Measurements from ENCODE around the gene USP34.

The USP34 gene

GRCh38 chr2:61356958-61357350, 113.9 kb downstream of the USP34 start:
- TF ChIP-seq, protein P1, sequence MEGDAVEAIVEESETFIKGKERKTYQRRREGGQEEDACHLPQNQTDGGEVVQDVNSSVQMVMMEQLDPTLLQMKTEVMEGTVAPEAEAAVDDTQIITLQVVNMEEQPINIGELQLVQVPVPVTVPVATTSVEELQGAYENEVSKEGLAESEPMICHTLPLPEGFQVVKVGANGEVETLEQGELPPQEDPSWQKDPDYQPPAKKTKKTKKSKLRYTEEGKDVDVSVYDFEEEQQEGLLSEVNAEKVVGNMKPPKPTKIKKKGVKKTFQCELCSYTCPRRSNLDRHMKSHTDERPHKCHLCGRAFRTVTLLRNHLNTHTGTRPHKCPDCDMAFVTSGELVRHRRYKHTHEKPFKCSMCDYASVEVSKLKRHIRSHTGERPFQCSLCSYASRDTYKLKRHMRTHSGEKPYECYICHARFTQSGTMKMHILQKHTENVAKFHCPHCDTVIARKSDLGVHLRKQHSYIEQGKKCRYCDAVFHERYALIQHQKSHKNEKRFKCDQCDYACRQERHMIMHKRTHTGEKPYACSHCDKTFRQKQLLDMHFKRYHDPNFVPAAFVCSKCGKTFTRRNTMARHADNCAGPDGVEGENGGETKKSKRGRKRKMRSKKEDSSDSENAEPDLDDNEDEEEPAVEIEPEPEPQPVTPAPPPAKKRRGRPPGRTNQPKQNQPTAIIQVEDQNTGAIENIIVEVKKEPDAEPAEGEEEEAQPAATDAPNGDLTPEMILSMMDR (IDR thresholded peaks at IDR 0.05; ENCODE audit: low read depth, low read length): no peak
- no peaks in the 10 kb centered on the region for H3K27me3 ChIP-seq (ENCODE audit: insufficient read depth, low read depth, severe bottlenecking)
- no peak overlapping the region for H3K27ac ChIP-seq
- no peak overlapping the region for H3K4me3 ChIP-seq (ENCODE audit: low read depth, low read length)
- H3K36me3 ChIP-seq: peaks cover 18% of the 10 kb centered on the region
- H3K9me3 ChIP-seq (ENCODE audit: severe bottlenecking): no peaks in the 10 kb centered on the region
- DNase-seq: no peak

GRCh38 chr2:61356261-61356957, 114.5 kb downstream of the USP34 start:
- no peaks in the 10 kb centered on the region for H3K9me3 ChIP-seq (ENCODE audit: severe bottlenecking)
- no peak for DNase-seq
- no peaks in the 10 kb centered on the region for H3K27me3 ChIP-seq (ENCODE audit: insufficient read depth, low read depth, severe bottlenecking)
- no peak overlapping the region for H3K27ac ChIP-seq
- TF ChIP-seq, protein P1 (IDR thresholded peaks at IDR 0.05; ENCODE audit: low read depth, low read length): no peak
- H3K36me3 ChIP-seq: peaks cover 16% of the 10 kb centered on the region
- no peak overlapping the region for H3K4me3 ChIP-seq (ENCODE audit: low read depth, low read length)

DNA sequence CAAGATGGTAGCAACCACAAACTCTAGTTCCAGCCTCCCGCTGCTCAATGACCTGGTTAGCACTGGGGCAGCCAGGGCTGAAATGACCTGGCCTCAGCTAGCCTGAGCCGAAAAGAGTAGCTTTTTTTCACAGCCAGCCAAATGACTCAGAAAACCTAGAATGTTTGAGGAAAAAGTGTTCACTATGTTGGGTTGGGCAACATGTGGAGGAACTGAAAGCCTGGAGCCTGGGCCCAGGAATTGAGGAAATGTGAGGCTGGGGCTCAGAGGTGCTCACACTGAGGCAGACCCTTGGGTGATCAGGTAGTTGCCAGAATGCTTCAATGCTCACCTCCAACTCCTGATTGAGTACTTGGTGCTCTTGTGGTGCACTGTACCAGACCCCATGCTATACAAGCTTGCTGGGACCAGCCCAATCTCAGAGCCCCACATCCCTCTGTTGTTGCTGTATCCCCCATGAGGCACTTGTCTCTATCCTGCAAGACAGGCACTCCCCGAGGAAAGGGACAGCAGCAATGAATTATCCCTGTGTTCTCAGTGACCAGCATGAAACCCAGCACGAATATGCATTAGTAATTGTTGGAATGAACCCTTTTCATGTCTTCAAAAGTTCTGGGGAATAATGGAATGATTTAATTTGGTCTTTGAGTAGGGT, 116.2 kb downstream of the USP34 start:
- Histone ChIP-seq H3K36me3 (peaks cover 26% of the 10 kb centered on the region), H3K9me3 (ENCODE audit: severe bottlenecking) (no peaks in the 10 kb centered on the region)

DNA sequence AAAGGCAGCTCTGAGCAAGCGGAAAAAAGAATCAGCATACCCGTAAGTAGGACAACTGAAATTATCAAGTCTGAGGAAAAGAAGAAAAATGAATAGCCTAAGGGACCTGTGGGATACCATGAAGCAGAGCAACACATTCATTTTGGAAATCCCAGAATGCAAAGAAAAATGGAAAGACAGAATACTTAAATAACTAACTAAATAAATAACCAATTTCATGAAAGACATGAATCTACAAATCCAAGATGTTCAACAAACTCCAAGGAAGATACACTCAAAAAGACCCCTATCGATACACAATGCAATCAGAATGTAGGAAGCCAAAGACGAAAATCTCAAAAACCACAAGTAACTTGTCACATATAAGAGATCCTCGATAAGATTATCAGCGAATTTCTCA, 117.0 kb downstream of the USP34 start:
- no peak for DNase-seq
- H3K4me3 ChIP-seq (ENCODE audit: low read depth, low read length): no peak overlapping the region
- H3K27ac ChIP-seq: no peak overlapping the region
- H3K36me3 ChIP-seq: peaks cover 33% of the 10 kb centered on the region
- no peaks in the 10 kb centered on the region for H3K27me3 ChIP-seq (ENCODE audit: insufficient read depth, low read depth, severe bottlenecking)
- H3K9me3 ChIP-seq (ENCODE audit: severe bottlenecking): no peaks in the 10 kb centered on the region
- TF ChIP-seq, protein P1 (IDR thresholded peaks at IDR 0.05; ENCODE audit: low read depth, low read length): no peak

More for the DNA sequence above, 116.2 kb downstream of the USP34 start:
- no peak for DNase-seq
- Histone ChIP-seq H3K27me3 (ENCODE audit: insufficient read depth, low read depth, severe bottlenecking) (no peaks in the 10 kb centered on the region), H3K27ac (no peak overlapping the region), H3K4me3 (ENCODE audit: low read depth, low read length) (no peak overlapping the region)
- TF ChIP-seq, protein P1 (IDR thresholded peaks at IDR 0.05; ENCODE audit: low read depth, low read length): no peak

DNA sequence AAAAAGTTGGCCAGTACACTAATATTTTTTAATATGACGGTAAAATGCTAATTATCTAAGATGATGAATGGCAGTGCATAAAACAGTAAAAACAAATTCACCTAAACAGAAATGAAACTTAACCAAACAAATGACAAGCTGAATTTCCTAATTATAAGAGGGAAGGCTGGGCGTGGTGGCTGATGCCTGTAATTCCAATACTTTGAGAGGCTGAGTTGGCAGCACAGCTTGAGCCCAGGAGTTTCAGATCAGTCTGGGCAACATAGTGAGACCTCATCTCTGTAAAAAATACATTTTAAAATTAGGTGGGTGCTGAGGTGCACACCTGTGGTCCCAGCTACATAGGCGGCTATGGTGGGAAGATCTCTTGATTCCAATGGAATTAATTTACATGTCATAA, 120.1 kb downstream of the USP34 start:
- no peak for DNase-seq
- Histone ChIP-seq H3K27ac (no peak overlapping the region), H3K36me3 (peaks cover 58% of the 10 kb centered on the region), H3K4me3 (ENCODE audit: low read depth, low read length) (no peak overlapping the region), H3K27me3 (ENCODE audit: insufficient read depth, low read depth, severe bottlenecking) (no peaks in the 10 kb centered on the region), H3K9me3 (ENCODE audit: severe bottlenecking) (no peaks in the 10 kb centered on the region)
- TF ChIP-seq, protein P1 (IDR thresholded peaks at IDR 0.05; ENCODE audit: low read depth, low read length): no peak
